NCI-H460 (cell line): ENCODE measurements around the gene EIF4E2. TPM values are rescaled to one million over a fixed set of nuclear protein-coding genes. Genes with fewer than 3 reads are reported as not detected.
"Not testable (repeated sequence)": the region's sequence is repeated elsewhere in the genome, so short reads cannot be mapped to it uniquely, and the experiment has no call there.

Experiments
- DNase-seq: peaks from one replicate; pipeline ENCODE4 v3.0.0-alpha.2; 2016; ENCODE audit warnings: low read depth; ENCODE audit errors: extremely low read depth
- total RNA-seq: library from RNA; depleted of rRNA; stranded (reverse); fragments of >200 nt; shearing (Covaris generic); gene quantifications from 2 replicates; pipeline ENCODE4 v1.2.3, GENCODE V29; 2014

Gene EIF4E2
- total RNA-seq, 1 experiment from 2014 or later = 67.1 TPM

GRCh38 chr2:232521959-232522622 lies 28.4 kb upstream of the EIF4E2 start:
- DNase-seq = peak; percentile 38

- DNase-seq = no peak
These were observed 27.7 kb upstream of the EIF4E2 start for GRCh38 chr2:232522623-232523401.

GRCh38 chr2:232523402-232523681 lies 27.1 kb upstream of the EIF4E2 start:
- no peak for DNase-seq

- DNase-seq = peak; percentile 70
These were observed 26.5 kb upstream of the EIF4E2 start for GRCh38 chr2:232523682-232524597.

- no peak for DNase-seq
These were observed 25.7 kb upstream of the EIF4E2 start for GRCh38 chr2:232524771-232525170.

GRCh38 chr2:232525199-232525598 lies 25.3 kb upstream of the EIF4E2 start:
- DNase-seq = no peak

- DNase-seq = no peak
These were observed 24.6 kb upstream of the EIF4E2 start, which contains the start of gene CHRND for GRCh38 chr2:232525791-232526371. TSS of gene CHRND (plus strand) at chr2:232526160. CDS start at chr2:232526216, 56 bp downstream.

- DNase-seq = no peak
These were observed 24.0 kb upstream of the EIF4E2 start for GRCh38 chr2:232526372-232526941.

GRCh38 chr2:232527905-232528470 lies 22.5 kb upstream of the EIF4E2 start:
- no peak for DNase-seq

GRCh38 chr2:232528746-232529460 lies 21.6 kb upstream of the EIF4E2 start:
- no peak for DNase-seq

GRCh38 chr2:232529806-232530547 lies 20.5 kb upstream of the EIF4E2 start:
- no peak for DNase-seq

GRCh38 chr2:232530626-232531260 lies 19.7 kb upstream of the EIF4E2 start:
- no peak for DNase-seq

GRCh38 chr2:232532419-232532818 lies 18.1 kb upstream of the EIF4E2 start:
- DNase-seq = no peak

- not testable (repeated sequence) for DNase-seq
These were observed 17.7 kb upstream of the EIF4E2 start for GRCh38 chr2:232532821-232533220.

- DNase-seq = no peak
These were observed 16.4 kb upstream of the EIF4E2 start for GRCh38 chr2:232533944-232534710.

- DNase-seq = no peak
These were observed 15.4 kb upstream of the EIF4E2 start for GRCh38 chr2:232534940-232535651.
